NCI-H1417 treated with DMSO at 0.1 percent for 48 hours (cell line): ENCODE measurements around the gene FLCN.

ENCODE experiments used
- DNase-seq: peaks from one replicate; lab custom pipeline; 2025; lab: John Stamatoyannopoulos, UW

The FLCN gene

DNA sequence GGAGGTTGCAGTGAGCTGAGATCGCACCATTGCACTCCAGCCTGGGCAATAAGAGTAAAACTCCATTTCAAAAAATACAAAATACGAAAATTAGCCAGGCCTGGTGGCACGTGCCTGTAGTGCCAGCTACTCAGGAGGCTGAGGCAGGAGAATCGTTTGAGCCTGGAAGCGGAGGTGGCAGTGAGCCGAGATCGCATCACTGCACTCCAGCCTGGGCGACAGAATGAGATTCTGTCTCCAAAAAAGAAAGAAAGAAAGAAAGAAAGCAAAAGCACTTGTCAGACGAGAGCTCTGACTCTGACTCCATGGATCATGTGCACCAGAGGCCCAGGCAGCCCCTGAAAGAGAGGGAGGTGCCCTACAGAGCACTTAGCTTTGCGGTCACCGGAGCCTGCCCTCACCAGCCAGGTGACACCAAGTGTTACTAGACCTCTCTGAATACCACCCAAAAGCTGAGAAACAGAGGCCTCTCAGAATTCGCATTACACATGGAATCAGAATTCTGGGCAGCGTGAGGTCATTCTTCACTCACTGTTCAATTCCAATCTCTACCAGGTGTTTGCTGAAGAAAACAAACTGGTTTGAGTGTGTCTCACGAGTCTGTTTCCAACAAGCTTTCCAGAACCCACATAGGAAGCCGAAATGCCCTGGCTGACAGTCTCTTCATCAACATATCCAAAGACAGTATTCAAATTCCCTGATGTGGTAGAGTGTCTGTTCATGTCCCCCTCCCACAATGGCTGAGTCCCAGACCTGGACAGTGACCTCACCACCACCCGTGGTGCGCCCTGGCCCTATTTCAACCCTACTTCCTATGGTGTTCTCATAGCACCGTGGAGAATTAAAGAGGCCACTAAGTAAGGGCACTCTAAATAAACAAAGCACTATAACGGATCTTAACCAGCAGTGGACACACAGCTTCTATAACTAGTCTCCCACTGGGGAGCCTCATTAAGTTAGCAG lies 1.5 kb downstream of the FLCN start:
- no peak for DNase-seq

DNA sequence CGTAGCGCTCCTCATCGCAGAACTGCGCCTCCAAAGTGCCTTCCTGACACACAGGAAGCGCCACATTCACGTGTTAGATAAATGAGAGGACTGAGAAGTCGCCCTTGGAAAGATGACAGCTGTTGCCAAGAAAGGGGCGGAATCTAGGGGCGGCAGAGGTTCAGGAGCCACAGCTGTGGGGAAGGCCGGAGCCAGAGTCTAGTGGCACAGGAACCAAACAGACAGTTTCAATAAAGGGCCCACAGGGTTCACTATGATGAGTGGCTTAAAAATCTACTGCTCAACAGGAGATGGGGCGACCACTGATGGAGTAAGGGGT lies 4.7 kb downstream of the FLCN start:
- no peak for DNase-seq

DNA sequence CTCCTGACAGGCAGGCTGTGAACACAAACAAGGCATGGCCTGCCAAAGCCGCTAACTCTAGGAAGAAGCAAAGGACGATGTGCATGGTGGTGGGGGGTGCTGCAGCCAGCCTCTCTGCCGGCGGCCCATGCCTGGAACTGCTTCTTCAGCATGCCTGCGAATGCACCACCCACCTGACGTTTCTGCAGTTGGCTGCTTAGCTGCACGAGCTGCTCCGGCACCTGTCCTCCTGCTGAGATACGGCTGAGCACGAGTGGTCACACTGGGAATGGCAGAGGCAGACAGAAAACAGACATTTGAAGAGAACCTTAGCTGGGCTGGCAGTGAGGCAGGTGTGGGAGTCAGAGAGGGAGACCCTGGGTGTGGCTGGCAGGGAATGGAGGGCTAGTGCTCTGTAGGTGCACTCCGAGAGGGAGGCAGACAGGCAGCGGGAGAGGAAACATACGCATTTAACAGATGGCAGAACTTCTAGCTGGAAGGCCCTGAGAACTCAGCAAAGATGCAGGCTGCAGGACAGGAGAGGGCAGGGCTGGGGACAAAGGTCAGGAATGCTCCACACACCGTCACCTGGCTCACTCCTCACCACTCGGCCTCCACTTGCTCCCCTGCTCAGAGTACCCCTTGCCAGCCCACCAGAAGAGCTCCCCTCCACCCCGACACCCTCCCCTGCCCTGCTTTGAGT lies 5.2 kb downstream of the FLCN start:
- no peak for DNase-seq

DNA sequence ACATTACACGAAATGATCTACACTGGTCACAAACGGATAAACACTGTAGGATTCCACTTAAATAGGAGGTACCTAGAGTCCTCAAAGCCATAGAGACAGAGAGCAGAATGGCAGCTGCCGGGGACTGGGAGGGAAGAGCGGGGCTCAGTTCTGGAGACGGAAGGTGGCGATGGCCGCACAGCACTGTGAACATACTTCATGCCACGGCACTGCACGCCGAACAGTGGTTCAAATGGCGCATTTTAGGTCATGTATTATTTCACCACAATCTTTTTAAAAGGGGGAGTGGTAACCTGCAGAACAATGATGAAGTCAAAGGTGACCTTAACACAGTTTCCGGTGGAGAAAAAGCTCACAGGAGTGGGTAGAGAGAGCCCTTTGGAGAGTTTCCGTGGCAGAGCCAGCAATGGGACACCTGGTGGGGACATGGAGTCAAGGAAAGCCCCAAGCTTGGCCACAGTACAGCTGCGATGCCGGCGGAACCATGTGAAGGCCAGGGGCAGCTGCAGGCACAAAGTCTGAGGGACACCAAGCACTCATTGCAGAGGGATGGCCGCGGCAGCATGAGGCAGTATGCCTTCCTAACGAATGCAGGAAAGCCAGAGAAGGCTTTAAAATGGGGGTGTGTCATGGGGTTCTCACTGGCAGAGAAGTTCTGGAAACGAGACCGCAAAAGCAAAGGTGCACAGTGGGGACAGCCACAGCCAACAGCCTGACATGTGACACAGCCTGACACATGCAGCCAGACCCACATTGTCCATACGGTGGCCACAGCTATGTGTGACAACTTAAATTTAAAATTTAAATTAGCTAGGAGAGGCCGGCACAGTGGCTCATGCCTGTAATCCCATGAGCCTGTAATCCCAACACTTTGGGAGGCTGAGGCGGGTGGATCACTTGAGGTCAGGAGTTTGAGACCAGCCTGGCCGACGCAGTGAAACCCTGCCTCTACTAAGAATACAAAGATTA lies 7.3 kb downstream of the FLCN start:
- no peak for DNase-seq

DNA sequence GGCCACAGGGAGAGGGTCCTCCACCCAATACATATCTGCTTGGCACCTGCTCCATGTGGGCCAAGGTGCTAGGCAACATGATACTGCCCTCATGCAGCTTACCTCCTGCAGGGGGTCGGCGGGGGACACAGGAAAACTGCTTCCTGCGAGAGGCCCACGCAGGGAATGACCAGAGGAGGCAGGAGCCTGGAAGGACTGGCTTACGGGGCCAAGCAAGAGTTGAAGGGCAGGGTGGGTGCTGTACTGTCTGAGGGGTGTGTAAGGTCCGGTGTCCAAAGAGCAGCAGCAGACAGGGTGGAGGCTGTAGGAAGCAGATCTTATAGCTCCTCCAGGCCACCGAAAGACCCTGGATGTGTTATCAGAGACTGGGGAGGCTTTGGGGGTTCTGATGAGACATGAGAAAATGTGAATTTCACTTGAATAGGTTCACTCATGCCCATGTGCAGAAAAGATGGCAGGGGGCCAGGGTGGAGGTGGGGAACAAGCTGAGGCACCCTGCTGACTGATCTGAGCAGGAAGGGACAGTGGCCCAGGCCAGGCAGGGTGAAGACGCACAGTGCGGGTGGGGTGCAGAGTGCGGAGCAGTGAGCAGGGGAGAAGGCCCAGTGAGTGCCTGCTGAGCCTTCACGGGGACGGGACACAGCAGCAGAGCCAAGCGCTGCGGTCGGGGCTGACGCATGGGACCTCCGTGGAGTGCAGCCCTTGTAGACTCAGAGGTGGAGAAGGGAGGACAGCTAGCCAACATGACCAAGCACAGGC lies 8.3 kb downstream of the FLCN start:
- DNase-seq: no peak

DNA sequence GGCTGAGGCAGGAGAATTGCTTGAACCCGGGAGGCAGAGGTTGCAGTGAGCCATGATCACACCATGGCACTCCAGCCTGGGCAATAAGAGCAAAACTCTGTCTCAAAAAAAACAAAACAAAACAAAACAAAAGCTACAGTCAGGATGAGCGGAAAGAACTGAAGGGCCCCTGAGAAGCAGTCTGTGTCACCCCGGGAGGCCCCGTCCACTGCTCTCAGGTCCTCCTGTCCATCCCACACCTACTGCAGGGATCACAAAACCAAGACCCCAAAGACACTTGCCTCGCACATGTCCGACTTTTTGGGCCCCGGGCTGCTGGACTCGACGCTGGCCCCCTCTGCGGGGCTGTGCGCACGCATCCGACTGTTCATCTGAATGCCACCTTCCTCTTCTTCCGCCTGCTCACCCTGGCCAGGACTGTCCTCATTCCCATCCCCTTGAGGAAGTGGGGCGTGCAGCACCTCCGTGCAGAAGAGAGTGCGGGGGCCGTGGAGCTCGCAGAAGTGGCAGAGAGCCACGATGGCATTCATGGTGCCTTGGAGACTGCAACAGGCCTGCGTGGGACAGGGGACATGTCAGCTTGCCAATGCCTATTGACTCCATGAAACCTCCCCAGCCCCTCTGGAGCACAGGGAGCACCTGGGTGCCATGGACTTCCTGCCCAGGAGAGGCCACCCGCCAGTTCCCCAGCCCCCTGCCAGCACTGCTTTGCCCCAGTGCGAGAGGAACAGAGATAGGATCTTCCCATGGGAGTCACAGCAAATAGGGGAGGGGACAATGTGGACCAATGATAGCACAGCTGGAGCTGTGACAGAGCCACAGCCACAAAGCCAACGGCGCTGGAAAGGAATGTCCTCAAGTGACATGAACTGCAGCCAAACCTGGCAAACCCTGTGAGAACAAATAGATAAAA lies 9.1 kb downstream of the FLCN start:
- no peak for DNase-seq

DNA sequence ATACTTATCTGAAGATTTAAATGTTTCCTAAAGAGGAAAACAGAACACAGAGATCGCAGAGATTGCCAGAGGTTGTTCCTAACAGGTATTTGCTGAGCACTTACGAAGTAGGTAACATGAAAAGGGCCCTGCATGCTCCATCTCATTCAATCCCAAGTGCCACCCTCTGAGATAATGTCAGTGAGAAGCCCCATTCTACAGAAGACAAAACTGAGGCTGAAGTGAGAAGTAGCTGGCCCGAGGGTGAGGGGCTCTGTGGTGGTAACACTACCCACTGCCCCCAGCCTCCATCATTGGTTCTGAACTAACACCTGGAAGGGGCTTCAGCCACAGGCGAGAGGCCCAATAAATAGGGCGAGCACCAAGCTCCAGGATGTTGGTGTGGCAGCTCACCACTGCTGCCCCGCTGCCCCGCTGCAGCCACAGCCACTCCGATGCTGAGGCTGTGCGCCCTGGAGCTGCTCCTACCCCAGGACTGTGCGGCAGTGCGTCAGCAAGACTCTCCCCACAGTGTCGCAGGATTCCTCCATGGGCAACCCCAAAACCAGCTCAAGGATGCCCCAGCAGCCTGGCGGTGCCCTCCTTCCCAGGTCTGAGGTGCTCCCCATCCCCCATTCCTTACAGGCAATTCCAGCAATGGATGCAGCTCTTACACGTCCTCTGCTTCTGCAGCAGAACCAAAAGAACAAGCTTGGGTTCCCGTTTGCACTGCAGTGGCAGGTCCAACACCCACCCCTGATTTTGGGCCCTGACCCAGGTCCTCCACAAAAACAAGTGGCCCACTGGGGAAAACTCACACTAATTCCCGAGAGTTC lies 10.3 kb downstream of the FLCN start:
- no peak for DNase-seq

DNA sequence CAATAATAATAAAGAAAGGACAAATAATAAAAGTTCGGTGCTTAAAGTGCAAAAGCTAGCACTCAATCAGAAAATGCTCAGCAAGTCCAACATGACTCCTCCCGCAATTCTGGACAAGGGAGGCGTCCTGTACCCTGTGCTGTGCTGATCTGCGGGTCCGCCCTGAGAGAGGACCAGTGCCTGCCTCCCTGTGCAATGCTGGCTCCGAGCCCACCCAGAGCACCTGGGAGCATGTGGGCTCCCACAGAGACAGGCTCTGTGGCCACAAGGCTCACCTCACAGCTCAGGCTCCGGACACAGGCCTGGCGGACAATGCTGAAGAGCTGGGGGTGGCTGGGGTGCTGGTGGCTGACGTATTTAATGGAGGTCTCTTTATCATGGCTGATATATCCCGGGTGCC lies 11.1 kb downstream of the FLCN start:
- DNase-seq: no peak

DNA sequence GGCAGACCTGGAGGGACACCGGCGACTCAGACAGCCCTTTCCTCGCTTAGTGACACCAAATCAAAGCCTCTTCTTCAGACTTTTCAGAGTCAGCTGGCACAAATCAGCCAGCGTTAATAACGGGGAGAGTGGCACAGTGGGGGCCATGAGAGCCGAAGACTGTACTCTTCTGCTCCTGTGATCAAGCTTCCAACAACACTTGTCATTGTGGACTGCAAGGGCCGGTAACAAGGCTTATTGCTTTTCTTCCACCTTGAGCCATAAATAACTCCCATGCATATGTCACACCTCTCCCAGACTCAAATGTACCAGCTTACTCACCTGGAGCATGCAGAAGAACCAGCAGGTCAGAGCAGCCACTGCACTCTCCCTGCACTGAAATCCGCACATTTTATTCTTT lies 12.8 kb downstream of the FLCN start:
- DNase-seq: no peak

DNA sequence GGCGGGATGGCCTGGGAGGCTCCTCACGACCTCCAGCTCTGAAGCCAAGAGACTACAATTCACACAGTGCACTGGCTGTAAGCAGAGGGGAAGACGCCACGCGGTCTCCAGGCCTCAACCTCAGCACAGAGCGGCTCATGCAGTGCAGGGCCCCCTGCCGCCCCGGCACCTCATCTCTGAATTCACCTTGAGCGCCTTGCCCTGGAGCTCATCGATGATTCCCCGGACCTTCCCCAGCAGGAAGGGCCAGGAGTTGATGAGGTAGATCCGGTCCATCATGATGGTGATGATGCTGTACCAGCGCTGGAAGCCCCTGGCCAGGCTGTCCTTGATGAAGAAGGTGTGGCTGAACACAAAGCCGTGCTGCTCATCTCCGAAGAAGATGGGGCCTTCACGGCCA lies 13.2 kb downstream of the FLCN start:
- DNase-seq: no peak

DNA sequence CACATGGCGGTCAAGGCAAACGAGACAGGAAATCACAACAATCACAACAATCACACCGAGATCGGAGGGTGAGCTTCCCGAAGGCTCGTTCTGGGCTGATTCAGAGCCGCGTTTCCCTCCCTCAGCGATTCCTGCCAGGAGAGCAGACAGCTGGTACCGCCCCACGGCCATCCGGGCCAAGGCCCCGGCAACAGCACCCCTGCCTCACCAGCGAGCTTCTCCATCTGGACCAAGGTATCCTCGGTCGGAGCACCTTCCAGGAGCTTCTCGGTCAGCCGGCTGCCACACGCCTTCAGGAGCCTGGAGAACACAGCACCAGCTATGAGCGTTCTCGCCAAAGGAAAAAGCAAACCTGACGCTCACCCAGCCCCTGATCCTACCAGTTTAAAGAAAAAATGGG lies 15.6 kb downstream of the FLCN start:
- no peak for DNase-seq

DNA sequence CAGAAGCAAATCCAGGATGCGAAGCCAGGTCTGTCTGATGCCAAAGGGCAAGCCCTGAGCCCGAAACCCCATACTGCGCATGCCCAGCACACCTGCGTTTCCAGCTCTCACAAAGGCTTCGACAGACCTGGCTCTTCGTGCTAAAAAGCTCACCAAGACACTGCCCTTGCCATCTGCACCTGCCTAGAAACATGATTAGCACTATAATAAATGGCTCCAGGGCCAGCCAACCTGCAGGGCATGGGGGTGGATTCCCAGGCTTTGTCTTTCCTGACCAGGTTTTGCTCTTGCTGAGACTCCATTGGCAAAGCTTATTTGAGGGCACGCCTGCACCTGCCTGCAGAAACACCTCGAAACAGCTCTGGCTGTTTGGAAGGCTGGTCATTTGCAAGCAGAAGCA lies 16.4 kb downstream of the FLCN start:
- peak; percentile 68 for DNase-seq

DNA sequence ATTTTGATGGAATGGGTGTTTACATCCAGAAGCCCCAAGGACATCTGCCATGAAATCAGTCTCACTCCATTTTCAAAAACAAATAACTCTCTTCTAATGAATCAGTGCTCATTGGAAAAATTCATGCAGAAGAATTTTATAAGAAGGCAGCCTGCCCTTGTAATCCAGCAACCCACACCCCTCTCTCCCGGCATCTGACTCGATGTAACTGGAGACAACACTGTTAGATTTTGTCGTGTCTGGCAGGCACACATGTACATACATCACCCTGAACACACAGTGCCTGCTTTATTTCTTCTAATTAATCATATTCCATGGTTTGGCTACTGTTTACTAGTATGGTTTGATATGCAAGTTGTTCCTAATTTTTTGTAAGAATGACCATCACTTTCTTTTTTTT lies 19.0 kb downstream of the FLCN start:
- no peak for DNase-seq

DNA sequence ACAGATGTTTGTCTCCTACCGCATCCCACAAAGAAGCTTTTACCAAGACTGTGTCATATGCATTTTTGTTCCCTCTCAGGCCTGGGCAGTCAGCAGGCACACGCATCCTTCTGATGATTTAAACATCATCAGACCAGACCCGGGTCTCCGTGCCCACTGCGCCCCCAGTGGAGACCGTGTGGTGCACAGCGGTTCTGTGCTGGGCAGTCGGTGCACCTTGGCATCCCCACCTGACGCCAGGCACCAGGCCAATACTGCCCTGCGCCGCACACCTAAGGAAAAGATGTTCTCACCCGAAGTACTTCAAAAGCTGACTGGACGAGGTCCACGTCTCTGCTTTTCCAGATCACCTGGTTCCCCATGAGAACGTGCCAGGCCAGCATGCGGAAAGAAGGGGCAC lies 20.2 kb downstream of the FLCN start:
- DNase-seq: no peak

DNA sequence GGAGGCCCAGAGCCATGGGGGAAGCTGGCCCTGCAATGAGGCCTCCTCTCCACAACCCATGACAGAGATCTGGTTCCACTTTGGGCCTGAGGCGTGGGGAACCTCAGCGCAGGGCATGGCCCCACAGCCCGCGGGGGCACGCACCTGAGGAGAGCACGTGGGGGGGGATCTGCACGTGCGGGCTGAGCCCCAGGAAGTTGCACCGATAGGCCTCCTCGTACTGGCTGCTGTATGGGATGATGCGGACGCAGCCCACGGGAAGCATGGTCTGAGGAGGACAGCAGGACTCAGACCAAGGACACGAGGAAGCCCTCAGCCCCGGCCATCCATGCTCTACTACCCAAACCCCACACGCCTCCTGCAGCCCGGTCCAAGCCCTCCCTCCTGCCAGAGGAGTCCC lies 20.7 kb downstream of the FLCN start:
- no peak for DNase-seq

DNA sequence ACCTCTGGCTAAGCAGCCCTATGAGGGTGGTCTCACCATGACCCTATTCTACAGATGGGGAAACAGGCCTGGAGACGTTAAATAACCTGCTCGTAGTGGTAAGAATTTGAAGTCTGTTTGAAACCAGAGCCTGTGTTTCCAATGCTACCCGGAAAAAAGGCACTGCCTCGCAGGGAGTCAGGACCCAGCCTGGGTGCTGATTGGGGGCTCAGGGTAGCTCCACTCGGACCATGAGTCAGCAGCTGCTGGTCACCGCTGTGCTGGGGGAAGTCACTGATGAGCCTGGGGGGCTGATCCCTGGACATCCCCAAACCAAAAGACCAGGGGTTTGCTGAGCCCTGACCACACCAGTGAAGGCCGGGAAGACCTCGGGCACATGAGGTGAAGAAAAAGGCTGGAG lies 21.4 kb downstream of the FLCN start:
- DNase-seq: no peak

DNA sequence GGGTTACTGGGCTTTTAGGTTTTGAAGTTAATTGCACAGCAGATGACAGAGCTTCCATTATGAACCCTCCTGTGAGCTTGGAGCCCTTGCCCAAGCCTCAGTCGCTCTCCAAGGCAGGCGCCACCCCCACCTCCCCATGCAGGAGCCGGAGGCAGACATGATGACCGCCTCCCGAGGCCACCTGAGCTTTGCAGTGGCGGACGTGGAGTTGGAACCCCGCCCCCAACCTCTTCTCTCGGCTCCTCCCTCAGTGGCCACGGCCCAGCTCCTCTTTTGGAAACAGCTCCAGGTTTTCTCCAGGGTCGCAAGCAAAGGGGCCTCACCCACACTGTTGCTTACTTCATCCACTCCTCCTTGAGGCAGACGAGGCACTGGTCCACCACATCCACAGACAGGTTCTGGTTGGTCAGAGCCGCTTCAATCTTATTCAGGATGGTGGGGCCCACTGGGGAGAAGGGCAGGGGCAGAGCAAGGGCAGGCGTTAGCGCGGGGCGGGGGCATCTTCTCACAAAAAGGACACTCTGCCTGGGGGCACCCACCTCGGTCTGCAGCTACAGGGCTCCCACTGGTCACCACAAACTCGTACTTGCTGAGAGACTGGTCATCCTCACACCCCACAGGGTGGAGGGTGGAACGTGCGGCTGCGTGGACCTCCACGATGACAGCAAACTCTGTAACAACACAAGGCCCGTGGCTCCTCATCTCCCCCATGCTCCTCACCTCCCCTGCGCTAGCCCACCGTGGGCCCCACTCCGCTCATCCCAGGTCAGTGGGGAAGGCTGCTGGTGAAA lies 22.1 kb downstream of the FLCN start:
- no peak for DNase-seq

DNA sequence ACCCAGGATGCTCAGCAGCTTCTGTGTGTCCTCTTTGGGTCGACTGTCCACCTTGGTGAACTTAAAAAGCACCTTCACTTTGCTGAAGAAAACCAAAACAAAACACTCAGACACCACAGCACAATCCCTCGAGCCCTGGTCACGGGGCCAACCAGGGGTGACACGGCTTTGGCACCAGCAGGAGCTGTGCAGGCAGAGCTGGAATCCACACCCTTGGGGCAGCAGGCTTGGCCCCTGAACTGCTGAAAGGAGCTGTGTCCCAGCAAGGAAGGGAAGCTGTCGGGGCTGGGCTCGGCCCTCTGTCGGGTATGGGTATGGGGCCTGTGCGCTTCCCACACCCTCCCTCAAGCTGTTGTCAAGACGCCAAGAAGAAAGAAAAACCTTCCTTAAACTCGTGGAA lies 23.2 kb downstream of the FLCN start:
- DNase-seq: no peak

DNA sequence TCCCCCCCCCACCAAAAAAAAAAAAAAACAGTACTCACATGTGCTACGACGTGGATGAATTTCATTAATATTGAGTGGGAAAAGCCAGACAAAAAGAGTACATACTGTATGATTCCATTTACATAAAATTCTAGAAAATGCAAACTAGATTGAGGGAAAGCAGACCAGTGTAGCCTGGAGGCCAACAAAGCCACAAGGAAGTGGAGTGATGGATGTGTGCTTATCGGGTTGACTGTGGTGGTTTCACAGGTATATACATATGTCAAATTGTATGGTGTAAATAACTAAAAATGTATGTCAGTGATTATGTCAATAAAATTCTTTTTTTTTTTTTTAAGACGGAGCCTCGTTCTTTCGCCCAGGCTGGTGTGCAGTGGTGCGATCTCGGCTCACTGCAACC lies 29.0 kb downstream of the FLCN start:
- DNase-seq: no peak
